NCI-H2196 (cell line): ENCODE measurements around the gene PLBD2.

ENCODE experiments used
- DNase-seq: peaks from one replicate; lab custom pipeline; 2025; ENCODE audit not compliant: unreplicated experiment; lab: John Stamatoyannopoulos, UW

Gene PLBD2

DNA sequence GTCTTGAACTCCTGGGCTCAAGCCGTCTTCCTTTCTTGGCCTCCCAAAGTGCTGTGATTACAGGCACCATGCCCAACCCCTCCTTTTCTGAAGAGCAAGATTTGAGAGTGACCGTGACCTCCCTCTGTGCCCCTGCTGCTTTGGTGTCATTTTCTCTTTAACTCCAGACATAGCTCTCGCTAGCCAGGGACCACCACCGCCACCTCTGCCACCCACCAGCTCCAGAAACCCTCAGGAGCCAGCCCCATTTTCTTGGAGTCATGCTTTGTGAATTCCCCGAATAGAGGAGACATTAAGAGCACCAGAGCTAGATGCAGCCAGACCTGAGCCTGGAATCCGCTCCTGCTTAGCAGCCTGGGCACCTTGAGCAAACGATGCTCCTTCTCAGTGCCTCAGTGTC lies 81.9 kb downstream of the PLBD2 start:
- no peak for DNase-seq
